Keratinocyte (primary cell): Measurements from ENCODE around the gene DPP9.
A peak's percentile ranks its signal among the peaks of the same experiment; 100 is the strongest.

Source experiments
- CTCF ChIP-seq, 3 experiments: IDR thresholded peaks in 1 of 3; conservative IDR thresholded peaks in 1 of 3; optimal IDR thresholded peaks in 1 of 3; 2 replicates in 2 of 3; 3 replicates in 1 of 3; pipeline versions ENCODE3 to v1.5.1; 2011; ENCODE audit warnings: low read length in 3 of 3, mild to moderate bottlenecking in 3 of 3, moderate library complexity in 2 of 3, control low read depth in 1 of 3, inconsistent platforms in 1 of 3; ENCODE audit not compliant: insufficient read depth in 2 of 3; ENCODE audit errors: extremely low read depth in 1 of 3
- EZH2 ChIP-seq: IDR thresholded peaks from one replicate; pipeline ENCODE4 v1.6.1; 2012; ENCODE audit warnings: inconsistent platforms, mild to moderate bottlenecking, low read length, moderate library complexity

GRCh38 chr19:4676955-4677731 is 46.5 kb downstream of the DPP9 start:
- TF ChIP-seq CTCF (optimal IDR thresholded peaks at IDR 0.05 in 1 of 3, IDR thresholded peaks at IDR 0.05 in 1 of 3, conservative IDR thresholded peaks at IDR 0.05 in 1 of 3; ENCODE audit: extremely low read depth in 1 of 3, insufficient read depth in 2 of 3, low read length in 3 of 3) (peak; percentile 52 to 73 (median 61)), EZH2 (no peak)
